NCI-H2196 (cell line): Measurements from ENCODE around the gene PRR12.
A peak's percentile ranks its signal among the peaks of the same experiment; 100 is the strongest.

Experiments used
- DNase-seq: peaks from one replicate; lab custom pipeline; 2025; ENCODE audit not compliant: unreplicated experiment; lab: John Stamatoyannopoulos, UW

The PRR12 gene

GRCh38 chr19:49560358-49560900, 30.6 kb upstream of the PRR12 start:
- DNase-seq, result no peak

GRCh38 chr19:49564616-49565045, 26.4 kb upstream of the PRR12 start:
- DNase-seq, result no peak

- DNase-seq, result no peak
Measured at GRCh38 chr19:49565261-49565660, 25.7 kb upstream of the PRR12 start.

GRCh38 chr19:49566302-49566701, 24.7 kb upstream of the PRR12 start:
- no peak for DNase-seq

GRCh38 chr19:49567861-49568441, 23.0 kb upstream of the PRR12 start:
- DNase-seq, result no peak

- DNase-seq, result peak; percentile 83
Measured at GRCh38 chr19:49570138-49570856, 20.7 kb upstream of the PRR12 start.

GRCh38 chr19:49570997-49571676, 19.8 kb upstream of the PRR12 start:
- peak; percentile 30 for DNase-seq

GRCh38 chr19:49573009-49573408, 18.0 kb upstream of the PRR12 start:
- no peak for DNase-seq

- no peak for DNase-seq
Measured at GRCh38 chr19:49573425-49573824, 17.6 kb upstream of the PRR12 start.

- no peak for DNase-seq
Measured at GRCh38 chr19:49574206-49574755, 16.7 kb upstream of the PRR12 start.

- no peak for DNase-seq
Measured at GRCh38 chr19:49579193-49579592, 11.8 kb upstream of the PRR12 start.

- no peak for DNase-seq
Measured at GRCh38 chr19:49579947-49580263, 11.1 kb upstream of the PRR12 start.

- DNase-seq, result peak; percentile 96
Measured at GRCh38 chr19:49580264-49581006, 10.5 kb upstream of the PRR12 start, which contains the start of gene NOSIP. Gene NOSIP (minus strand): TSS chr19:49580556. CDS start chr19:49560691, 19,865 bp downstream.

GRCh38 chr19:49581007-49581508, 9.9 kb upstream of the PRR12 start, which contains the start of gene PRRG2:
Gene PRRG2 (plus strand): TSS chr19:49581316. CDS start chr19:49583220, 1,904 bp downstream.
- DNase-seq, result peak; percentile 4

- DNase-seq, result no peak
Measured at GRCh38 chr19:49583239-49583638, 7.7 kb upstream of the PRR12 start.

GRCh38 chr19:49585023-49585422, 6.0 kb upstream of the PRR12 start:
- DNase-seq, result peak; percentile 65

GRCh38 chr19:49587227-49587626, 3.8 kb upstream of the PRR12 start:
- no peak for DNase-seq

- no peak for DNase-seq
Measured at GRCh38 chr19:49588365-49589122, 2.4 kb upstream of the PRR12 start.

- no peak for DNase-seq
Measured at GRCh38 chr19:49589502-49589905, 1.5 kb upstream of the PRR12 start.
